ENCODE measurements around the gene ME2.

The ME2 gene

DNA sequence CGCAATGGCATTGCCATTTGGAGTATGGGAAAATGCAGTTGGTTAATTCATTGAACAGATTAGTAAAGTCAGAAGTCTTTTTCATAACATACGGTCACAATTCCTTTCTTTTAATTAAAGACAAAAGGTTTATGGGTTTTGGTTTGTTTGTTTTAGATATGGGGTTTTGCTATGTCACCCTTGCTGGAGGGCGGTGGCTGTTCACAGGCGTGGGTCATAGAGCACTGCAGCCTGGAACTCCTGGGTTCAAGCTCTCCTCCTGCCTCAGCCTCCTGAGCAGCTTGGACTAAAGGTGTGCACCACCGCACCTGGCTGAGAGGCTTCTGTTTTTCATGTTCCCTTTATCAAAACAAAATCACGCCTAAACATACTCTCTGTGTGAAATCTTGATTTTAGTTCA, 70.3 kb downstream of the ME2 start:
- no peak for TF ChIP-seq FOXP2 (optimal IDR thresholded peaks at IDR 0.05; ENCODE audit: borderline replicate concordance, extremely low read depth, extremely low read length, insufficient read depth)
- no peak for TF ChIP-seq POLR2AphosphoS5 (IDR thresholded peaks at IDR 0.05; ENCODE audit: low read depth, low read length)
- no peak for TF ChIP-seq TAF1 (IDR thresholded peaks at IDR 0.05; ENCODE audit: borderline replicate concordance, insufficient read depth, low read length)
- no peak for TF ChIP-seq SIN3A (IDR thresholded peaks at IDR 0.05; ENCODE audit: borderline replicate concordance, insufficient read depth, low read length)
- TF ChIP-seq, protein P1, sequence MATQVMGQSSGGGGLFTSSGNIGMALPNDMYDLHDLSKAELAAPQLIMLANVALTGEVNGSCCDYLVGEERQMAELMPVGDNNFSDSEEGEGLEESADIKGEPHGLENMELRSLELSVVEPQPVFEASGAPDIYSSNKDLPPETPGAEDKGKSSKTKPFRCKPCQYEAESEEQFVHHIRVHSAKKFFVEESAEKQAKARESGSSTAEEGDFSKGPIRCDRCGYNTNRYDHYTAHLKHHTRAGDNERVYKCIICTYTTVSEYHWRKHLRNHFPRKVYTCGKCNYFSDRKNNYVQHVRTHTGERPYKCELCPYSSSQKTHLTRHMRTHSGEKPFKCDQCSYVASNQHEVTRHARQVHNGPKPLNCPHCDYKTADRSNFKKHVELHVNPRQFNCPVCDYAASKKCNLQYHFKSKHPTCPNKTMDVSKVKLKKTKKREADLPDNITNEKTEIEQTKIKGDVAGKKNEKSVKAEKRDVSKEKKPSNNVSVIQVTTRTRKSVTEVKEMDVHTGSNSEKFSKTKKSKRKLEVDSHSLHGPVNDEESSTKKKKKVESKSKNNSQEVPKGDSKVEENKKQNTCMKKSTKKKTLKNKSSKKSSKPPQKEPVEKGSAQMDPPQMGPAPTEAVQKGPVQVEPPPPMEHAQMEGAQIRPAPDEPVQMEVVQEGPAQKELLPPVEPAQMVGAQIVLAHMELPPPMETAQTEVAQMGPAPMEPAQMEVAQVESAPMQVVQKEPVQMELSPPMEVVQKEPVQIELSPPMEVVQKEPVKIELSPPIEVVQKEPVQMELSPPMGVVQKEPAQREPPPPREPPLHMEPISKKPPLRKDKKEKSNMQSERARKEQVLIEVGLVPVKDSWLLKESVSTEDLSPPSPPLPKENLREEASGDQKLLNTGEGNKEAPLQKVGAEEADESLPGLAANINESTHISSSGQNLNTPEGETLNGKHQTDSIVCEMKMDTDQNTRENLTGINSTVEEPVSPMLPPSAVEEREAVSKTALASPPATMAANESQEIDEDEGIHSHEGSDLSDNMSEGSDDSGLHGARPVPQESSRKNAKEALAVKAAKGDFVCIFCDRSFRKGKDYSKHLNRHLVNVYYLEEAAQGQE (IDR thresholded peaks at IDR 0.05; ENCODE audit: insufficient read depth in 1 of 2, low read depth in 2 of 2, low read length in 2 of 2) = no peak

DNA sequence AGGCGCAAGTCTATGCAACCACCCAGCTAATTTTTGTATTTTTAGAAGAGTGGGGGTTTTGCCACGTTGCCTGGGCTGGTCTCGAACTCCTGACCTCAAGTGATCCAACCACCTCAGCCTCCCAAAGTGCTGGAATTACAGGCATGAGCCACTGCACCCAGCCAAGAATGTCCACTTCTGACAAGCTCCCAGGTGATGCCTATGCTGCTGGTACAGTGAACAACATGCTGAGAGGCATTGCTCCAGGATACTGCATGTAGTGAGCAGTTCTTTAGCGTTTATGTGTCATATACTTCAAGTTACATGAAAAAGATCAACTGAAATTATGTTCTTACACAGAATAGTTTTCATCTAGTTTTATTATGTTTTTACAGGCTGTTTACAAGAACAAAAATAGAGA, 71.7 kb downstream of the ME2 start:
- TF ChIP-seq, protein P1 (IDR thresholded peaks at IDR 0.05; ENCODE audit: insufficient read depth in 1 of 2, low read depth in 2 of 2, low read length in 2 of 2) = no peak
- TF ChIP-seq SIN3A (IDR thresholded peaks at IDR 0.05; ENCODE audit: borderline replicate concordance, insufficient read depth, low read length) (no peak), POLR2AphosphoS5 (IDR thresholded peaks at IDR 0.05; ENCODE audit: low read depth, low read length) (no peak), FOXP2 (optimal IDR thresholded peaks at IDR 0.05; ENCODE audit: borderline replicate concordance, extremely low read depth, extremely low read length, insufficient read depth) (no peak), TAF1 (IDR thresholded peaks at IDR 0.05; ENCODE audit: borderline replicate concordance, insufficient read depth, low read length) (no peak)

DNA sequence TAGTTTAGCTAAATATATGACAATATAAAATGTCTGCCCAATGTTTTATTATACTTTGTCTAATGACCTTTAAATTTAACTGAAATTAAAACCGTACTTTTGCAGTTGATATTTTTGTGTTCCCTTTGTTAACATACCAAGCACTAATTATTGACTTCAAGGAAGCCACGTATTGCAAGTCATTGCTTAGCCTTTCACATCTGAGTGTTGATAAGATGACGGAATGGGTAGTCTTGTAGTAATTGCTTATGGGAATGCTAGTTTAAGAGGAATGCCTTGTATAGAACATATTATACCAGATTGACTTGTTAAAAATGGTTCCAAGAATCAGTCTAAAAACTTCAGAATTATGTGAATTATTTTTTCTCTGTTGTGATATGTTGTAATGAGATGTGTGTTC, 74.9 kb downstream of the ME2 start:
- TF ChIP-seq SIN3A (IDR thresholded peaks at IDR 0.05; ENCODE audit: borderline replicate concordance, insufficient read depth, low read length) = no peak
- TF ChIP-seq TAF1 (IDR thresholded peaks at IDR 0.05; ENCODE audit: borderline replicate concordance, insufficient read depth, low read length) = no peak
- TF ChIP-seq, protein P1 (IDR thresholded peaks at IDR 0.05; ENCODE audit: insufficient read depth in 1 of 2, low read depth in 2 of 2, low read length in 2 of 2) = no peak
- no peak for TF ChIP-seq FOXP2 (optimal IDR thresholded peaks at IDR 0.05; ENCODE audit: borderline replicate concordance, extremely low read depth, extremely low read length, insufficient read depth)
- no peak for TF ChIP-seq POLR2AphosphoS5 (IDR thresholded peaks at IDR 0.05; ENCODE audit: low read depth, low read length)

DNA sequence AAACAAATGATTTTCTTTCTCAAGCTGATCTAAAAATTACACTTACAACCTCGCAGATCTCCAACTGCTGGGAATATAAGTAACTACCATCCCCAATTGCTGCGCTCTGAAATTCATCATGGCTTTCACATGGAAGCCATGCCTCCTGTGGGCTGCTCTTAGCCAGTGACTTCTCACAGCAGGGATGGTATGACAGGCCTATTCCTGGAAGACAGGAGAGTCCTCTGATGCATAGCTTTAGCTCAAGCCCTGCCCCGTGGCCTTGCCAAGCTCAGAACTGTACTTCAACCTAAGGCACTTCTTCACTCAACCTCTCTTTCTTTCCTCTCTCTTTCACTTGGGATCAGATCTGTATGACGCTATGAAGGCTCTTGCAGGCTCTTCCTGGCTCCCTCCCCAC, 76.3 kb downstream of the ME2 start:
- TF ChIP-seq, protein P1 (IDR thresholded peaks at IDR 0.05; ENCODE audit: insufficient read depth in 1 of 2, low read depth in 2 of 2, low read length in 2 of 2) = no peak
- TF ChIP-seq POLR2AphosphoS5 (IDR thresholded peaks at IDR 0.05; ENCODE audit: low read depth, low read length) = no peak
- no peak for TF ChIP-seq TAF1 (IDR thresholded peaks at IDR 0.05; ENCODE audit: borderline replicate concordance, insufficient read depth, low read length)
- TF ChIP-seq SIN3A (IDR thresholded peaks at IDR 0.05; ENCODE audit: borderline replicate concordance, insufficient read depth, low read length) = no peak
- no peak for TF ChIP-seq FOXP2 (optimal IDR thresholded peaks at IDR 0.05; ENCODE audit: borderline replicate concordance, extremely low read depth, extremely low read length, insufficient read depth)

DNA sequence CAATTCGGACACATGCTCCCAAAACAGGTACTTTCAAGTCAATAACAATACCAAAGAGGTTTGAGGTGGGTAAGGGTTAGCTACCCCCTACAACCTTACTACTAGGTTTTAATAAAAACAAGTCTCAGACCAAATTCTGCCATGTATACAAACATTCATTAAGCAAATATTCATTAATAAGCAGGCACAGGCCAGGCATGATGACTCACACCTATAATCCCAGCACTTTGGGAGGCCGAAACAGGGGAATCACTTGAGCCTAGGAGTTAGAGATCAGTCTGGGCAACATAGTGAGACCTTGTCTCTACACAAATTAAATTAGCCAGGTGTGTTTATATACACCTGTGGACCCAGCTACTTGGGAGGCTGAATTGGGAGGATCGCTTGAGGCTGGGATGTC, 77.2 kb downstream of the ME2 start:
- TF ChIP-seq, protein P1 (IDR thresholded peaks at IDR 0.05; ENCODE audit: insufficient read depth in 1 of 2, low read depth in 2 of 2, low read length in 2 of 2) = no peak
- TF ChIP-seq POLR2AphosphoS5 (IDR thresholded peaks at IDR 0.05; ENCODE audit: low read depth, low read length) = no peak
- TF ChIP-seq TAF1 (IDR thresholded peaks at IDR 0.05; ENCODE audit: borderline replicate concordance, insufficient read depth, low read length) = no peak
